Neuronal stem cell (in vitro differentiated cells): Measurements from ENCODE around the gene ATP6V1E1.
"Not testable (repeated sequence)": the region's sequence is repeated elsewhere in the genome, so short reads cannot be mapped to it uniquely, and the experiment has no call there.

Experiments used
- DNase-seq: peaks from one replicate; pipeline ENCODE4 v3.0.0-alpha.2; 2013; ENCODE audit warnings: low spot score
- H2AFZ ChIP-seq: one replicate; pipeline ENCODE4 v1.6.1; 2013; ENCODE audit warnings: mild to moderate bottlenecking, low read length, inconsistent platforms
- H2AK5ac ChIP-seq: 2 replicates; pipeline ENCODE4 v1.6.1; 2013; ENCODE audit warnings: low read depth, mild to moderate bottlenecking, inconsistent platforms, low read length, moderate library complexity, mixed read lengths
- H2BK120ac ChIP-seq: 2 replicates; pipeline ENCODE4 v1.6.1; 2013; ENCODE audit warnings: low read depth, mild to moderate bottlenecking, inconsistent platforms, low read length, moderate library complexity, mixed read lengths
- H2BK12ac ChIP-seq: one replicate; pipeline ENCODE4 v1.6.1; 2013; ENCODE audit warnings: low read length, inconsistent platforms
- H2BK15ac ChIP-seq: 2 replicates; pipeline ENCODE4 v1.6.1; 2013; ENCODE audit warnings: mild to moderate bottlenecking, low read length, inconsistent platforms, mixed read lengths
- H2BK5ac ChIP-seq: one replicate; pipeline ENCODE4 v1.6.1; 2013; ENCODE audit warnings: inconsistent platforms, mild to moderate bottlenecking, low read length, moderate library complexity
- H3K14ac ChIP-seq: one replicate; pipeline ENCODE4 v1.6.1; 2013; ENCODE audit warnings: low read length, inconsistent platforms
- H3K18ac ChIP-seq: 2 replicates; pipeline ENCODE4 v1.6.1; 2013; ENCODE audit warnings: low read length, inconsistent platforms
- H3K23ac ChIP-seq: 2 replicates; pipeline ENCODE4 v1.6.1; 2013; ENCODE audit warnings: low read depth, mild to moderate bottlenecking, mixed read lengths, low read length, inconsistent platforms; ENCODE audit not compliant: poor library complexity
- H3K27ac ChIP-seq: replicated peaks from 3 replicates; pipeline ENCODE4 v1.5.1; 2013; ENCODE audit warnings: low read length, inconsistent platforms
- H3K27me3 ChIP-seq, 3 experiments: 2 replicates each; pipeline ENCODE4 v1.6.1; 2013; ENCODE audit warnings: low read length in 3 of 3, mild to moderate bottlenecking in 2 of 3, inconsistent platforms in 1 of 3, low read depth in 1 of 3, mixed read lengths in 1 of 3, moderate library complexity in 1 of 3; ENCODE audit not compliant: control insufficient read depth in 3 of 3, insufficient read depth in 3 of 3
- H3K36me3 ChIP-seq, 2 donors: replicated peaks in 1 of 2; 2 replicates each; pipeline ENCODE4 v1.6.1; 2013; ENCODE audit warnings: low read length in 2 of 2; ENCODE audit not compliant: control insufficient read depth in 2 of 2, insufficient read depth in 2 of 2
- H3K4ac ChIP-seq: 2 replicates; pipeline ENCODE4 v1.6.1; 2013; ENCODE audit warnings: inconsistent platforms, mild to moderate bottlenecking, low read length, moderate library complexity
- H3K4me1 ChIP-seq, 2 donors: 1 replicate in 1 of 2; 2 replicates in 1 of 2; pipeline ENCODE4 v1.6.1; 2013; ENCODE audit warnings: low read length in 2 of 2, low read depth in 1 of 2; ENCODE audit not compliant: control insufficient read depth in 2 of 2, insufficient read depth in 1 of 2
- H3K4me2 ChIP-seq: one replicate; pipeline ENCODE4 v1.6.1; 2013; ENCODE audit warnings: mild to moderate bottlenecking, low read length, inconsistent platforms; ENCODE audit not compliant: insufficient read depth, poor library complexity, severe bottlenecking
- H3K4me3 ChIP-seq, 2 donors: 2 replicates each; pipeline ENCODE4 v1.5.1; 2013; ENCODE audit warnings: low read length in 2 of 2, mild to moderate bottlenecking in 2 of 2, inconsistent platforms in 1 of 2, moderate library complexity in 1 of 2
- H3K79me1 ChIP-seq: one replicate; pipeline ENCODE4 v1.6.1; 2013; ENCODE audit warnings: low read depth, mild to moderate bottlenecking, inconsistent platforms, low read length, moderate library complexity
- H3K9ac ChIP-seq: one replicate; pipeline ENCODE4 v1.6.1; 2013; ENCODE audit warnings: mild to moderate bottlenecking, low read depth, low read length, inconsistent platforms; ENCODE audit not compliant: poor library complexity
- H3K9me3 ChIP-seq, 2 donors: replicated peaks in 1 of 2; 2 replicates each; pipeline versions ENCODE3 to v1.6.1; 2013; ENCODE audit warnings: low read length in 2 of 2, mild to moderate bottlenecking in 2 of 2, inconsistent platforms in 1 of 2, low read depth in 1 of 2, mixed read lengths in 1 of 2, moderate library complexity in 1 of 2; ENCODE audit not compliant: control insufficient read depth in 2 of 2, insufficient read depth in 1 of 2
- H4K8ac ChIP-seq: one replicate; pipeline ENCODE4 v1.6.1; 2013; ENCODE audit warnings: low read depth, mild to moderate bottlenecking, inconsistent platforms, low read length, moderate library complexity
- H4K91ac ChIP-seq: one replicate; pipeline ENCODE4 v1.6.1; 2013; ENCODE audit warnings: low read length, low read depth, mild to moderate bottlenecking, inconsistent platforms; ENCODE audit not compliant: poor library complexity
- WGBS, 2 donors: extraction: QIAGEN DNeasy Blood & Tissue Kit; methylation state at CpG; one replicate each; pipeline ENCODE4 v1.1.7; 2013; ENCODE audit warnings: missing lambda C conversion rate in 2 of 2, mixed read lengths in 1 of 2; ENCODE audit not compliant: insufficient read length in 2 of 2, insufficient replicate concordance in 1 of 2; ENCODE audit errors: extremely low coverage in 2 of 2; 5-methylcytosine and 5-hydroxymethylcytosine counted together

ATP6V1E1 gene

DNA sequence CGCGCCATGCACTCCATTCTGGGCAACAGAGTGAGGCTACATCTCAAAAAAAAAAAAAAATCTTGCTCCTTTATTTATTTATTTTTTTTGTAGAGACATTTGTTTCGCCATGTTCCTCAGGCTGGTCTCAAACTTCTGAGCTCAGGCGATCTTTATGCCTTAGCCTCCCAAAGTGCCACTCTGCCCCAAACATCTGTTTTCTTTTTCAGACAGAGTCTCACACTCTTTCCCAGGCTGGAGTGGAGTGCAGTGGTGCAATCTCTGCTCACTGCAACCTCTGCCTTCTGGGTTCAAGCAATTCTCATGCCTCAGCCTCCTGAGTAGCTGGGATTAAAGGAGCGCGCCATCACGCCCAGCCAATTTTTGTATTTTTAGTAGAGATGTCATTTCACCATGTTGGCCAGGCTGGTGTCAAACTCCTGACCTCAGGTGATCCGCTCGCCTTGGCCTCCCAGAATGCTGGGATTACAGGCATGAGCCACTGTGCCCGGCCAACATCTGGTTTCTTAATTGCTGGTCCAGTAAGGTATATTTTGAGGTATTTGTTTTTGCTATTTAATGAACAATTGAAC lies 43.1 kb upstream of the ATP6V1E1 start:
- H3K9me3 ChIP-seq, DNase-seq, H3K18ac ChIP-seq, H4K91ac ChIP-seq, H2BK5ac ChIP-seq, H3K4ac ChIP-seq, H4K8ac ChIP-seq, H3K4me2 ChIP-seq, H3K23ac ChIP-seq, H2BK120ac ChIP-seq, H3K79me1 ChIP-seq, H3K14ac ChIP-seq, H3K4me1 ChIP-seq, H2AK5ac ChIP-seq, H2BK15ac ChIP-seq, H3K4me3 ChIP-seq, H3K27me3 ChIP-seq, H3K27ac ChIP-seq, H3K9ac ChIP-seq, H2AFZ ChIP-seq, H2BK12ac ChIP-seq: not testable (repeated sequence)
- no CpG with 5 or more reads among the region's 10 CpGs for WGBS, 2 donors
- H3K36me3 ChIP-seq, result peaks cover 2 to 20% of the 10 kb centered on the region in 2 donors

GRCh38 chr22:17665854-17666253 lies 37.3 kb upstream of the ATP6V1E1 start:
- Histone ChIP-seq H2AK5ac (no peak overlapping the region), H3K4me1 (no peaks in the 10 kb centered on the region), H3K9ac (no peak overlapping the region), H2AFZ (no peak overlapping the region), H4K91ac (no peak overlapping the region), H3K4ac (no peak overlapping the region), H3K9me3 (peaks cover 4 to 25% of the 10 kb centered on the region in 2 donors), H3K4me3 (no peak overlapping the region), H3K14ac (no peak overlapping the region), H2BK5ac (no peak overlapping the region), H3K4me2 (no peak overlapping the region), H2BK15ac (no peak overlapping the region), H2BK12ac (no peak overlapping the region), H3K18ac (no peak overlapping the region), H3K23ac (no peak overlapping the region), H3K27ac (no peak overlapping the region), H2BK120ac (no peak overlapping the region), H3K27me3 (no peaks in the 10 kb centered on the region), H4K8ac (no peak overlapping the region), H3K36me3 (peaks cover 10 to 73% of the 10 kb centered on the region in 2 donors), H3K79me1 (peaks cover 2% of the 10 kb centered on the region)
- WGBS, 2 donors, result no CpG with 5 or more reads among the region's 3 CpGs
- DNase-seq, result no peak

DNA sequence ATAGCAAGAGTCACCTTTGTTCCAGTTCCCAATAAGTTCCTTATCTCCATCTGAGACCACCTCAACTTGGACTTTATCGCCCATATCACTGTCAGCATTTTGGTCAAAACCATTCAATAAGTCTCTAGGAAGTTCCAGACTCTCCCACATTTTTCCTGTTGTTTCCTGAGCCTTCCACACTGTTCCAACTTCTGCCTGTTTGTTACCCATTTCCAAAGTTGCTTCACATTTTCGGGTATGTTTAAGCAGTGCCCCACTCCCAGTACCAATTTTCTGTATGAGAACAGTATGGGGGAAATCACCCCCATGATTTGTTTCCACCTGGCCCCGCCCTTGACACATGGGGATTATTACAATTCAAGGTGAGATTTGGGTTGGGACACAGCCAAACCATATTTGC lies 36.7 kb upstream of the ATP6V1E1 start:
- no peak overlapping the region for H2AFZ ChIP-seq
- H3K18ac ChIP-seq, result no peak overlapping the region
- peaks cover 8 to 74% of the 10 kb centered on the region in 2 donors for H3K36me3 ChIP-seq
- H3K9me3 ChIP-seq, result peaks cover 4 to 25% of the 10 kb centered on the region in 2 donors
- no peak overlapping the region for H3K4ac ChIP-seq
- H3K4me1 ChIP-seq, result no peaks in the 10 kb centered on the region
- H3K79me1 ChIP-seq, result peaks cover 2% of the 10 kb centered on the region
- no peak overlapping the region for H4K8ac ChIP-seq
- DNase-seq, result no peak
- H2AK5ac ChIP-seq, result no peak overlapping the region
- no peak overlapping the region for H2BK15ac ChIP-seq
- no CpG with 5 or more reads among the region's 3 CpGs for WGBS, 2 donors
- no peak overlapping the region for H3K9ac ChIP-seq
- H2BK12ac ChIP-seq, result no peak overlapping the region
- no peak overlapping the region for H3K27ac ChIP-seq
- no peak overlapping the region for H2BK5ac ChIP-seq
- no peak overlapping the region for H2BK120ac ChIP-seq
- H3K4me2 ChIP-seq, result no peak overlapping the region
- no peaks in the 10 kb centered on the region for H3K27me3 ChIP-seq
- no peak overlapping the region for H3K14ac ChIP-seq
- no peak overlapping the region for H3K23ac ChIP-seq
- H4K91ac ChIP-seq, result no peak overlapping the region
- no peak overlapping the region for H3K4me3 ChIP-seq

GRCh38 chr22:17664414-17665055 lies 36.0 kb upstream of the ATP6V1E1 start:
- H3K18ac ChIP-seq, result no peak overlapping the region
- no peak overlapping the region for H2AFZ ChIP-seq
- peaks cover 8 to 75% of the 10 kb centered on the region in 2 donors for H3K36me3 ChIP-seq
- H2BK15ac ChIP-seq, result no peak overlapping the region
- H2BK12ac ChIP-seq, result no peak overlapping the region
- no peak overlapping the region for H3K27ac ChIP-seq
- no peak overlapping the region for H4K8ac ChIP-seq
- no peak for DNase-seq
- H3K23ac ChIP-seq, result no peak overlapping the region
- H3K4me1 ChIP-seq, result no peaks in the 10 kb centered on the region
- H3K4me3 ChIP-seq, result no peak overlapping the region
- H3K4me2 ChIP-seq, result no peak overlapping the region
- no peak overlapping the region for H2BK5ac ChIP-seq
- H3K4ac ChIP-seq, result no peak overlapping the region
- no peak overlapping the region for H3K9ac ChIP-seq
- no peak overlapping the region for H4K91ac ChIP-seq
- no peak overlapping the region for H3K14ac ChIP-seq
- H3K9me3 ChIP-seq, result peaks cover 4 to 25% of the 10 kb centered on the region in 2 donors
- H2AK5ac ChIP-seq, result no peak overlapping the region
- no CpG with 5 or more reads among the region's 6 CpGs for WGBS, 2 donors
- H3K27me3 ChIP-seq, result no peaks in the 10 kb centered on the region
- H2BK120ac ChIP-seq, result no peak overlapping the region
- peaks cover 2% of the 10 kb centered on the region for H3K79me1 ChIP-seq
